OCI-LY7 (cell line): ENCODE data around the gene INSR. TPM values are rescaled to one million over a fixed set of nuclear protein-coding genes. Genes with fewer than 3 reads are reported as not detected.
A peak's percentile ranks its signal among the peaks of the same experiment; 100 is the strongest.

ENCODE experiments used
- BruUV-seq: library from RNA; stranded (reverse); fragments of 400-500 nt; replicated peaks from 2 replicates; lab custom pipeline; 2021; lab: Mats Ljungman, UMichigan
- CTCF ChIA-PET: fragments of 300-600 bp; sonication (Branson Sonifier 250); formaldehyde crosslinking; loops from one replicate; lab custom pipeline; 2022; ENCODE audit warnings: antibody characterized with exemption; ENCODE audit not compliant: unreplicated experiment; lab: Charles Lee
- POLR2A ChIA-PET: fragments of 300-600 bp; sonication (Branson Sonifier 250); formaldehyde crosslinking; loops from one replicate; lab custom pipeline; 2022; ENCODE audit warnings: antibody characterized with exemption; lab: Charles Lee
- DNase-seq: peaks from one replicate; pipeline ENCODE4 v3.0.0-alpha.2; 2015; ENCODE audit warnings: low spot score
- H2AFZ ChIP-seq: fragments of 200-600 bp; sonication (generic), shearing (Covaris generic); 2 replicates; pipeline ENCODE4 v1.6.1; 2014; ENCODE audit warnings: mild to moderate bottlenecking, antibody characterized with exemption, low read length, moderate library complexity
- H3K27ac ChIP-seq: fragments of 200-600 bp; sonication (generic); 2 replicates; pipeline ENCODE4 v1.5.1; 2014; ENCODE audit warnings: mixed run types, low read depth, mild to moderate bottlenecking, moderate library complexity, low read length, inconsistent platforms; ENCODE audit not compliant: poor library complexity, severe bottlenecking
- H3K36me3 ChIP-seq: fragments of 200-600 bp; sonication (generic); 2 replicates; pipeline ENCODE4 v1.6.1; 2014; ENCODE audit warnings: mild to moderate bottlenecking, antibody characterized with exemption, low read length, moderate library complexity, mixed read lengths; ENCODE audit not compliant: insufficient read depth
- H3K4me1 ChIP-seq: fragments of 200-600 bp; sonication (generic); 2 replicates; pipeline ENCODE4 v1.5.1; 2014; ENCODE audit warnings: mild to moderate bottlenecking, low read length; ENCODE audit not compliant: insufficient read depth, poor library complexity, severe bottlenecking
- H3K4me2 ChIP-seq: fragments of 200-600 bp; sonication (generic); 2 replicates; pipeline ENCODE4 v1.6.1; 2014; ENCODE audit warnings: mild to moderate bottlenecking, low read length
- H3K4me3 ChIP-seq: fragments of 200-600 bp; sonication (generic); 2 replicates; pipeline ENCODE4 v1.5.1; 2014; ENCODE audit warnings: mild to moderate bottlenecking, low read depth, low read length; ENCODE audit not compliant: poor library complexity, severe bottlenecking
- H3K79me2 ChIP-seq: fragments of 200-600 bp; sonication (generic); 2 replicates; pipeline ENCODE4 v1.6.1; 2016; ENCODE audit warnings: low read depth, mild to moderate bottlenecking, low read length, moderate library complexity, mixed read lengths; ENCODE audit not compliant: insufficient read depth
- H3K9me2 ChIP-seq: fragments of 200-600 bp; sonication (generic); 2 replicates; pipeline ENCODE4 v1.6.1; 2016; ENCODE audit warnings: mild to moderate bottlenecking, low read length, mixed read lengths; ENCODE audit not compliant: insufficient read depth
- H3K9me3 ChIP-seq: fragments of 200-600 bp; sonication (generic); 2 replicates; pipeline ENCODE4 v1.6.1; 2014; ENCODE audit warnings: mild to moderate bottlenecking, mixed run types, low read length, mixed read lengths
- H4K20me1 ChIP-seq: fragments of 200-600 bp; sonication (generic); 2 replicates; pipeline ENCODE4 v1.6.1; 2014; ENCODE audit warnings: mild to moderate bottlenecking, antibody characterized with exemption, low read length, moderate library complexity, mixed read lengths; ENCODE audit not compliant: insufficient read depth
- EZH2phosphoT487 ChIP-seq: fragments of 200-600 bp; sonication (generic); IDR thresholded peaks from 2 replicates; pipeline ENCODE4 v1.6.1; 2018; ENCODE audit warnings: low read depth, borderline replicate concordance, mild to moderate bottlenecking, mixed run types, antibody characterized with exemption, low read length, moderate library complexity, mixed read lengths
- intact Hi-C: fragments of 100-400 bp; cut with micrococcal nuclease; formaldehyde crosslinking; loops from one replicate; pipeline ENCODE4 v1.10.0; 2022; ENCODE audit not compliant: unreplicated experiment
- total RNA-seq, 2 experiments: library from RNA; depleted of rRNA in 1 of 2; stranded (reverse); fragments of >200 nt in 1 of 2; shearing (Covaris generic) in 1 of 2; gene quantifications; 2 replicates each; pipeline ENCODE4 v1.2.3, GENCODE V29; 2014 to 2022
- TF ChIP-seq, protein P1 (sequence below): fragments of 200-600 bp; sonication (generic); conservative IDR thresholded peaks from 2 replicates; pipeline ENCODE4 v1.5.1; 2014; ENCODE audit warnings: mild to moderate bottlenecking, antibody characterized with exemption, low read length, moderate library complexity, mixed read lengths

Gene INSR
- total RNA-seq, 2 experiments from 2014 or later = 57.7 to 74.0 TPM

DNA sequence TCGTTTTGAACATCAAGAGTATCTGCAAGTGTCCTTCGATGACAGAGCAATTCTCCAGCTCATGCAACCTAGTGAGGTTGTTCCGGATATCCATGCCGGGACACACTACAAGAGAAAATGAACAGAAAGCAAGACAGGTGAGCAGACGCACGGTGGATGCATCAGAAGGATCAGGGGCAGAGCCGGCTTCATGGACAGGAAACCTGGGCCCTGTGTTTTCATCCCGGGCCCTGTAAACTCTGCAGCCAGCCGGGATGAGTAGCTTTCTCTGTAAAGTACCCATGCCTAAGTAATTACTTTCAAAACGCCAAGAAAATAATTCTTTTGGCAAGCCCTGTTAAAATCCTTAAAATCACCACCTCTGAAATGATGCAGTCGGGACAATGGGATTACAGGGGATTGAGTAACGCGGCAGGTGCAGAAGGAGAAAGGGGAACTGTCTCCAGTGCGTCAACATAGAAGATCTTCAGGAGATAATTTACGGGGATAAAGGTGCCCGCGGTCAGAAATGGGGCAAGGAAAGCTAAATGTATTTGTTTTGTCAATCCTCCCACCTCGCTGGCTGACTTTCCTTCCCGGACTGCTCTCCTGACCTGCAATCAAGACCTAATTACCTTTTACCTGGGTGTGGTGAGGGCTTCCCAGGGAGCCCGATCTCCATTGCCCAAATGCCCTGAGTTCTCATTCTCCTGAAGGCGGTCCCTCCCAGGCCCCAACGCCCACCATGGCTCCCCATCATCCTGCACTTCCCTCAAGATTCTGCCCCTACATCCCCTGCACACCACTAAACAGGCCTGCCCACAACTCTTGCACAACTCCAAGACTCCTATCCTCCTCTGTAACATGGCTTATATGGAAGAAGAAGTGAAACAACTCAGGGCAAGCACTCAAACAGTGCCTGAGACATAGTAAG, 26.2 kb downstream of the INSR start:
- H3K36me3 ChIP-seq = peaks cover 45% of the 10 kb centered on the region
- H3K4me2 ChIP-seq = no peak overlapping the region
- DNase-seq = no peak
- intact Hi-C loops = no loop called here
- no peaks in the 10 kb centered on the region for H4K20me1 ChIP-seq
- no peaks in the 10 kb centered on the region for H3K9me3 ChIP-seq
- no peak overlapping the region for H3K27ac ChIP-seq
- no peak overlapping the region for H2AFZ ChIP-seq
- peaks cover 68% of the 10 kb centered on the region for H3K79me2 ChIP-seq
- H3K9me2 ChIP-seq = no peaks in the 10 kb centered on the region
- BruUV-seq = no TSS peak
- CTCF ChIA-PET = no interaction called here
- POLR2A ChIA-PET = interaction anchor here (0.9 kb wide), 1 partner anchor 26 kb away, joined by 3 read pairs; the partner anchor contains the start of gene INSR
- peaks cover 38% of the 10 kb centered on the region for H3K4me1 ChIP-seq
- H3K4me3 ChIP-seq = no peak overlapping the region
- TF ChIP-seq EZH2phosphoT487 = no peak
- TF ChIP-seq, protein P1, sequence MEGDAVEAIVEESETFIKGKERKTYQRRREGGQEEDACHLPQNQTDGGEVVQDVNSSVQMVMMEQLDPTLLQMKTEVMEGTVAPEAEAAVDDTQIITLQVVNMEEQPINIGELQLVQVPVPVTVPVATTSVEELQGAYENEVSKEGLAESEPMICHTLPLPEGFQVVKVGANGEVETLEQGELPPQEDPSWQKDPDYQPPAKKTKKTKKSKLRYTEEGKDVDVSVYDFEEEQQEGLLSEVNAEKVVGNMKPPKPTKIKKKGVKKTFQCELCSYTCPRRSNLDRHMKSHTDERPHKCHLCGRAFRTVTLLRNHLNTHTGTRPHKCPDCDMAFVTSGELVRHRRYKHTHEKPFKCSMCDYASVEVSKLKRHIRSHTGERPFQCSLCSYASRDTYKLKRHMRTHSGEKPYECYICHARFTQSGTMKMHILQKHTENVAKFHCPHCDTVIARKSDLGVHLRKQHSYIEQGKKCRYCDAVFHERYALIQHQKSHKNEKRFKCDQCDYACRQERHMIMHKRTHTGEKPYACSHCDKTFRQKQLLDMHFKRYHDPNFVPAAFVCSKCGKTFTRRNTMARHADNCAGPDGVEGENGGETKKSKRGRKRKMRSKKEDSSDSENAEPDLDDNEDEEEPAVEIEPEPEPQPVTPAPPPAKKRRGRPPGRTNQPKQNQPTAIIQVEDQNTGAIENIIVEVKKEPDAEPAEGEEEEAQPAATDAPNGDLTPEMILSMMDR = no peak

GRCh38 chr19:7266832-7267231, 27.4 kb downstream of the INSR start:
- Histone ChIP-seq H3K36me3 (peaks cover 46% of the 10 kb centered on the region), H3K9me2 (no peaks in the 10 kb centered on the region), H3K4me2 (no peak overlapping the region), H3K9me3 (no peaks in the 10 kb centered on the region), H4K20me1 (no peaks in the 10 kb centered on the region), H3K4me1 (peaks cover 26% of the 10 kb centered on the region), H3K79me2 (peaks cover 71% of the 10 kb centered on the region), H2AFZ (no peak overlapping the region), H3K4me3 (no peak overlapping the region), H3K27ac (no peak overlapping the region)
- intact Hi-C loops = no loop called here
- TSS peak; percentile 52 for BruUV-seq
- CTCF ChIA-PET = no interaction called here
- TF ChIP-seq, protein P1 = no peak
- no peak for TF ChIP-seq EZH2phosphoT487
- POLR2A ChIA-PET = no interaction called here
- DNase-seq = no peak

DNA sequence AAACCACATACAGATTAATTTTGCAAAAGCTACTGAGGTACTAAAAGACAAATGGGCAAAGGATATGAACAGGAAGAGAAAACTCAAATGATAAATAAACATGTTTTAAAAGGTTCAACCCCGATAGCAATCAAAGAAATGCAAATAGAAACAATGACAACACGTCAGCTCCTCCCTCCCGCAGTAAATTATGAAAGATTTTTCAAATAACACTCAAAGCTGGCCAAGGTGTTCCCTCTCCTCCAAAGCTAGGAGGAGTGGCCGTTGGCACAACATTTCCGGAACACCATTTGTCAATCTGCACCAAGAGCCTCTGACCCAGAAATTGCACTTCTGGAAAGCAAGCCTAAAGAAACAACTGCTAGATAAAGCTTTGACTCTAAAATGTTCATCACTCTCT, 28.3 kb downstream of the INSR start:
- no peak overlapping the region for H3K4me3 ChIP-seq
- no peaks in the 10 kb centered on the region for H3K9me2 ChIP-seq
- H3K9me3 ChIP-seq = no peaks in the 10 kb centered on the region
- no peak overlapping the region for H3K27ac ChIP-seq
- no peak for DNase-seq
- H3K4me2 ChIP-seq = no peak overlapping the region
- BruUV-seq = no TSS peak
- peaks cover 48% of the 10 kb centered on the region for H3K36me3 ChIP-seq
- TF ChIP-seq, protein P1 = no peak
- TF ChIP-seq EZH2phosphoT487 = no peak
- ChIA-PET CTCF (no interaction called here), POLR2A (interaction anchor here (0.7 kb wide), 1 partner anchor 166 kb away, joined by 3 read pairs; no protein-coding TSS in a partner anchor)
- H3K4me1 ChIP-seq = peaks cover 17% of the 10 kb centered on the region
- no peak overlapping the region for H2AFZ ChIP-seq
- peaks cover 66% of the 10 kb centered on the region for H3K79me2 ChIP-seq
- H4K20me1 ChIP-seq = no peaks in the 10 kb centered on the region
- intact Hi-C loops = no loop called here
